ENCODE measurements around the gene PRAMEF1.
"Not testable (repeated sequence)": the region's sequence is repeated elsewhere in the genome, so short reads cannot be mapped to it uniquely, and the experiment has no call there.

The PRAMEF1 gene

GRCh38 chr1:12798911-12799310 is 7.7 kb downstream of the PRAMEF1 start:
- Mint-ChIP-seq H3K27ac (no peak overlapping the region), H3K36me3 (ENCODE audit: low read depth) (no peaks in the 10 kb centered on the region), H3K27me3 (ENCODE audit: low read depth) (peaks cover 24% of the 10 kb centered on the region), H3K4me3 (no peak overlapping the region), H3K9me3 (peaks cover 4% of the 10 kb centered on the region), H3K4me1 (no peaks in the 10 kb centered on the region)
- TF ChIP-seq CTCF (IDR thresholded peaks at IDR 0.05; ENCODE audit: unreplicated experiment in 3 of 3), result no peak

- no peaks in the 10 kb centered on the region for H3K36me3 Mint-ChIP-seq (ENCODE audit: low read depth)
- peaks cover 7% of the 10 kb centered on the region for H3K9me3 Mint-ChIP-seq
- H3K27me3 Mint-ChIP-seq (ENCODE audit: low read depth), result peaks cover 24% of the 10 kb centered on the region
- no peaks in the 10 kb centered on the region for H3K4me1 Mint-ChIP-seq
- H3K27ac Mint-ChIP-seq, result no peak overlapping the region
- no peak overlapping the region for H3K4me3 Mint-ChIP-seq
- TF ChIP-seq CTCF (IDR thresholded peaks at IDR 0.05; ENCODE audit: unreplicated experiment in 3 of 3), result no peak
Observed at GRCh38 chr1:12799730-12800129, 8.5 kb downstream of the PRAMEF1 start.

- Mint-ChIP-seq H3K27ac (no peak overlapping the region), H3K4me1 (no peaks in the 10 kb centered on the region), H3K4me3 (no peak overlapping the region), H3K27me3 (ENCODE audit: low read depth) (peaks cover 46% of the 10 kb centered on the region), H3K9me3 (peaks cover 12% of the 10 kb centered on the region), H3K36me3 (ENCODE audit: low read depth) (no peaks in the 10 kb centered on the region)
- TF ChIP-seq CTCF (IDR thresholded peaks at IDR 0.05; ENCODE audit: unreplicated experiment in 3 of 3), result no peak
Observed at GRCh38 chr1:12809933-12810332, 18.7 kb downstream of the PRAMEF1 start.

GRCh38 chr1:12810691-12811408 is 19.7 kb downstream of the PRAMEF1 start:
- Mint-ChIP-seq H3K4me3 (no peak overlapping the region), H3K4me1 (no peaks in the 10 kb centered on the region), H3K27ac (no peak overlapping the region), H3K36me3 (ENCODE audit: low read depth) (no peaks in the 10 kb centered on the region), H3K9me3 (peaks cover 12% of the 10 kb centered on the region), H3K27me3 (ENCODE audit: low read depth) (peaks cover 45% of the 10 kb centered on the region)
- TF ChIP-seq CTCF (IDR thresholded peaks at IDR 0.05; ENCODE audit: unreplicated experiment in 3 of 3), result no peak

- H3K9me3 Mint-ChIP-seq, result peaks cover 12% of the 10 kb centered on the region
- peaks cover 42% of the 10 kb centered on the region for H3K27me3 Mint-ChIP-seq (ENCODE audit: low read depth)
- no peak for TF ChIP-seq CTCF (IDR thresholded peaks at IDR 0.05; ENCODE audit: unreplicated experiment in 3 of 3)
- H3K36me3 Mint-ChIP-seq (ENCODE audit: low read depth), result no peaks in the 10 kb centered on the region
- no peak overlapping the region for H3K27ac Mint-ChIP-seq
- no peak overlapping the region for H3K4me3 Mint-ChIP-seq
- no peaks in the 10 kb centered on the region for H3K4me1 Mint-ChIP-seq
Observed at GRCh38 chr1:12811409-12811784, 20.2 kb downstream of the PRAMEF1 start.

- H3K27me3 Mint-ChIP-seq (ENCODE audit: low read depth), result peaks cover 19% of the 10 kb centered on the region
- not testable (repeated sequence) for H3K36me3 Mint-ChIP-seq (ENCODE audit: low read depth); H3K27ac Mint-ChIP-seq; H3K4me1 Mint-ChIP-seq; H3K4me3 Mint-ChIP-seq
- peaks cover 13% of the 10 kb centered on the region for H3K9me3 Mint-ChIP-seq
Observed at GRCh38 chr1:12819061-12819460, 27.9 kb downstream of the PRAMEF1 start.

- H3K27ac Mint-ChIP-seq; H3K9me3 Mint-ChIP-seq; H3K4me3 Mint-ChIP-seq; H3K36me3 Mint-ChIP-seq (ENCODE audit: low read depth); H3K4me1 Mint-ChIP-seq: not testable (repeated sequence)
- peaks cover 10% of the 10 kb centered on the region for H3K27me3 Mint-ChIP-seq (ENCODE audit: low read depth)
Observed at GRCh38 chr1:12831310-12831709, 40.1 kb downstream of the PRAMEF1 start, which contains the start of gene PRAMEF11. TSS of gene PRAMEF11 (minus strand) at chr1:12831410. CDS start at chr1:12828789, 2,621 bp downstream.

- H3K36me3 Mint-ChIP-seq (ENCODE audit: low read depth); H3K4me3 Mint-ChIP-seq; H3K27me3 Mint-ChIP-seq (ENCODE audit: low read depth); H3K9me3 Mint-ChIP-seq; H3K27ac Mint-ChIP-seq; H3K4me1 Mint-ChIP-seq: not testable (repeated sequence)
Observed at GRCh38 chr1:12833251-12833650, 42.1 kb downstream of the PRAMEF1 start.
